CD4-positive, alpha-beta T cell treated with Interleukin-15 for 1 hour (primary cell): ENCODE results near the gene ERCC2.
A peak's percentile ranks its signal among the peaks of the same experiment; 100 is the strongest.
"Not testable (repeated sequence)": the region's sequence is repeated elsewhere in the genome, so short reads cannot be mapped to it uniquely, and the experiment has no call there.

Experiments
- DNase-seq: peaks from one replicate; pipeline ENCODE4 v3.0.0-alpha.2; 2020

ERCC2 gene

DNA sequence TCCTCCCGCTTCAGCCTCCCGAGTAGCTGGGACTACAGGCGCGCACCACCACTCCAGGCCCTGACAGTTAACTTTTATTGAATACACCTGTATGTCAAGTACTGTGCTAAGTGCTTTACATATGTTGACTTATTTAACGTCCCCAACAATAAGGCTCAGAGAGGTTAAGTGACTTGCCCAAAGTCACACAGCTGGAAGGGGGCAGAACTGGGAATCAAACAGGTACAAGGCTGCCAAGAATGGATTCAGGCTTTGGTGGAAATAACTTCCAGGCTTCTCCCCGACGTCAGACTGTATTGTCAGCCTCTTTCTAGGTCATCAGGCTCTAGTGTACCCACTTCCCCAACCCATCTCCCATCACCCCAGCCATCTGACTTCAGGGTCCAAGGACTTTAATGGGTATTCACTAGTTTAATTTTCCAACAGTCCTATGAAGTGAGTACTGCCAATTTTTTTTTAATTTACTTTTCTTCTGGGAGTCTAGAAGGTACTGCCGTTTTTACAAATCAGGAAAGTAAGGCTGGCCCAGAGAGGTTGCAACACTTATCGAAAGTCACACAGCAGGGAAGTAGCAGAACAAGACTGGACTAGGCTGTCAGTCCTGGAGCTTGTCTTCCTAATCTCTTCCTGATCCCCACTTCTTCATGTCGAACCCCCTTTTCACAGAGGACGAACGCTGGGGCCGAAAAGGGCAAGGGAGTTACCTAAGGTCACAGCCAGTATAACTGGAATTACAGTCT is 42.8 kb downstream of the ERCC2 start:
- DNase-seq, result no peak

DNA sequence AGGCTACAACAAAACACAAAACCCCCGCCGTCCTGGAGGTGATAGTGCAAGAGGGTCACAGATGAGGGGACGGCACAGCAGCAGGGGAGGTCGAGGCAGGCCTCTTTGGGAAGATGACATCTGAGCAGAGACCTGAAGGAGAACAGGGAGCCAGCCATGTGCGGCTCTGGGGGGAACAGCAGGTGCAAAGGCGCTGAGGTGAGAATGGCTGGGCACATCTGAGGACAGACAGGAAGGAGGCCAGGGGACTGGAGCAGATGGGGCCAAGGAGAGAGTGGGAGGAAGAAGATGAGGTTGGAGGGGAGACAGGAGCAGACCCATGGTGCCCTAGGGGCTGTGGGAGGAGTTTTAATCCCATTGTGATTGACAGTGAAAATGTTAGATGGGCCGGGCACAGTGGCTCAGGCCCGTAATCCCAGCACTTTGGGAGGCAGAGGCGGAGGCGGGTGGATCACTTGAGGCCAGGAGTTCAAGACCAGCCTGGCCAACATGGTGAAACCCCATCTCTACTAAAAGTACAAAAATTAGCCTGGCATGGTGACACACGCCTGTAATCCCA is 45.9 kb downstream of the ERCC2 start:
- DNase-seq, result no peak

DNA sequence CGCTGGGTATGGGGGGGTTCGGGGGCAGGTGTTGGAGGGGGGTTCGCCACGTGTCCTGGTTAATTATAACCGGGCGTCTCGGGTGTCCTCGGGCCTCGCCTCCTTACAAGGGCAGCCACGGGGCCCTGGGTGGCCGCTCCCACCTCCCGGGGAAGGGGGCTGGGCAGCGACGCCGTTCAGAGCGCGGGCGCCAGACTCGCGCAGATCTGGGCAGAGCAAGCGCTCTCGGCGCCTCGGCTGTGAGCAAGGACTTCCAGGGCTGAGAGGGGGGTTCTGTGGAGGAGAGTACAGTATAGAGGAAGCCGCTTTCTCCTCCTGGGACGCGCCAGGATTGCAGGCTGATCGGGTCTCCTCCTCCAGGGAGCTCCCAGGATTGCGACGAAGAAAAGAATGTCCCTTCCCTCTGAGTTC is 46.7 kb downstream of the ERCC2 start:
- no peak for DNase-seq

DNA sequence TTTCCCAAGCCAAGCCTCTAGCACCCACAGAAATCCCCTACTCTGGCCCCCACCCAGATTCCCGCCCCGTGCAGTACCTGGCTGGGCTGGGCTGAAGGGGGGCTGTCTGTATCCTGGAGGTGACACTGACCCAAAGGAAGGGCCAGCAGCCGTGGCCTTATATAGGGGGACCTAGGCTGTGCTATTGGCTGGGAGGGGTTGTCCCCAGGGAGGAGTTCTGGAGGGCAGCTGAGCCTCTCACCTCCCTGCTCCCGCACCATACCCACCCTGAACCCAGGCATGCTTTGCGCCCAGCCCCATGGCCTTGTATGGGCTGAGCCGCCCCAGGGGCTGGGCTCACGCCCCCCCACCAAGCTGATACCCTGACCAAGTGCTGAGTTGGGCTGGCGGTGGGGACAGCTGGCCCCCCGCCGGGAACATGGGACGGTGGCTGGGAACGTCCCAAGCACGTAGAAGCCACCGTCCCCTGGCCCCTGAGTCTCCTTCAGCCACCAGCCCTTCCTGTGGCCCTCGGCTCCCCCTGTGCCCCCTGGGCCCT is 47.6 kb downstream of the ERCC2 start, which contains the start of gene CKM:
Gene CKM (minus strand): TSS at position 132 of the 538 bp plus-strand sequence. CDS start 3,162 bp downstream, outside the sequence.
- DNase-seq, result no peak

DNA sequence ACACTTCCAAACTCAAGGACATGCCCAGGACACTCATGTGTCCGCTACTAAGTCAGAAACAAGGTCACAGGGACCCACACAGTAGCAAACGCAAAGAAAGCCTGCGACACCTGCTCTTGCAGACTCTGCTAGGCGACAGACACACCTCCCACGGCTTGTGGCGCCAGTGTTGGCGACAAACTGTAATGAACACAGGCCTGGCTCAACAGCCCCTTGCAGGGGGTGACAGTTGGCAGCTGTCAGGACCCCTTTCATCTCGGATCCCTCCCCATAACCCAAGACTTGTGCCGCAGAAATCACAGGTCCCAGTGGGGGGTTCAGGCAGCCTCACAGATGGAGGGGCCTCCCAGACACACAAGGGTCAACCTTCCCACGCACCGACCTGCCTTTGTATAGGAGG is 48.1 kb downstream of the ERCC2 start:
- no peak for DNase-seq

DNA sequence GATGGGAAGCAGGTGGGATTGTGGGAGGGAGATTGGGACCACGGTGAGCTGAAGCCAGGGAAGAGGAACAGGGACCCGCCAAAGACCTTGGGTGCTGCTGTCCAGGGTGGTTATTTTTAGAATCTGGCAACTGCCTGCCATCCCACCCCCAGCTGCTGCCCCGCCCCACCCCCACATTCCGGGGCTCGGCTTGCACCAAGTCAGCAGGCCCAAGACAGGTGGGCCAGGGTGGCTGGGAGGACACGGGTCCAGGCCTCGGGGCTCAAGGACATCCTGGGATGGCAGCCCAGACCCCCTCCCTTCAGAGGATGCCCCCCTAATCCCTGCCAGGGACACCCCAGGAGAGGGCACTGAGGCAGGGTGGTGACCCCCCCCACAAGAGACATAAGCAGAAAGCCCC is 48.5 kb downstream of the ERCC2 start:
- no peak for DNase-seq

DNA sequence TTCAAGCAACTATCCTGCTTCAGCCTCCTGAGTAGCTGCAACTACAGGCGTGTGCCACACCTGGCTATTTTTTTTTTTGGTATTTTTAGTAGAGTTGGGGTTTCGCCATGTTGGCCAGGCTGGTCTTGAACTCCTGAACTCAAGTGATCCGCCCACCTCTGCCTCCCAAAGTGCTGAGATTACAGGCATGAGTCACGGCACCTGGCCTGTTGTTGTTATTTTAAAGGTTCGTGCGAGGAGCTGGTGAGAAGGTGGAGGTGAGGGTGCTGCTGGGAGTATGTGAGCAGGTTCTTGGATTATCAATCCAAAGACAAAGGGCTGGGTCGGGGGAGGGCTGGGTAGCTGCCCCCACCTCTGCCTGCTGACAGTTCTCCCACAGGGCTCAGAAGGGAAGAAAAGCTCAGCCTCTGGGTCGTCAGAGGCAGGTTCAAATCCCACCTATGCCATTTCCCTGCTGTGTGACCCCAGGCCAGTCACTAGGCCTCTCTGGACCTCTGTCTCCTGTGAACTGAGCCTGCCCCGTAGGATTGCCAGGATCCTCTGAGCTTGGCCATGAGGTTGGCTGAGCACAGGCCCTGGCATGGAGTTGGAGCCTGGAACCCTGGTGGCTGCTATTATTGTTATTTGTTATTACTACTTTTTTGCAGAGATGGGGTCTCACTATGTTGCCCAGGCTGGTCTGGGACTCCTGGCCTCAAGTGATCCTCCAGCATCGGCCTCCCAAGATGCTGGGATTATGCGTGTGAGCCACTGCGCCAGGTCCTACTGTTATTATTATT is 49.2 kb downstream of the ERCC2 start:
- DNase-seq, result no peak

DNA sequence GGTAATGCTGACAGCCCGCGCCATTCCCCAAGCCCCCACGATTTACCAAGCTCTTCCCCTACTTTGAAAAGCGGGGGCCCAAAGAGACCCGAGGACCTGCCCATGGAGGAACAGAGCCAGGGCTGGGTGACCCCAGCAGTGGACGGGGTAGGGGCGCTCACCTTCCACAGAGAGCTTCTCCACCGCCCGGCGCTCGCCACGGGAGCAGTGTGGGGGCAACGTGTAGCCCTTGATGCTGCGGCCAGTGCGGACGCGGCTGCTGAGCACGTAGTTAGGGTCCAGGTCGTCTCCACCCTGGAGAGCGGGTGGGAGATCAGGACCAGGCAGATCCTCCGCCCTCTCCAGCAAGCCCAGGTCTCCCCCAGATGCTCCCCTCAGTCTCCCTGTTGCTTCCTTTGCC is 55.1 kb downstream of the ERCC2 start:
- no peak for DNase-seq

DNA sequence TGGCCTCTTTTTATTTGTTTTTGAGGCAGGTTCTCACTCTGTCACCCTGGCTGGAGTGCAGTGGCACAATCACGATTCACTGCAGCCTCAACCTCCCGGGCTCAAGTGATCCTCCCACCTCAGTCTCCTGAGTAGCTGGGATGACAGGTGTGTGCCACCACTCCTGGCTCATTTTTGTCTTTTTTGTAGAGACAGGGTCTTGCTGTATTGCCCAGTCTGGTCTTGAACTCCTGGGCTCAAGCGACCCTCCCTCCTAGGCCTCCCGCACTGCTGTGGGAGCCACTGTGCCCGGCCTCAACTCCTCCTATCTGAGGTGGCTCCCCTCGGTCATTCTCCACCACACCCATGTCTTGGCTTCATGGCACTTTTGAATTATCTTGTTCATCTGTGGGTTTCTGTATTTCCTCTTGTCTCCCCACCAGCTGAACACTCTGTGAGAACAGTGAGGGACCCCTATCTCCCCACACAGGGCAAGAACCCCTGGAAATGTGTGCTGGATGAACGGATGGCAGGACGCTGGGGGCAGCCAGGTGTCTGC is 55.6 kb downstream of the ERCC2 start:
- no peak for DNase-seq

DNA sequence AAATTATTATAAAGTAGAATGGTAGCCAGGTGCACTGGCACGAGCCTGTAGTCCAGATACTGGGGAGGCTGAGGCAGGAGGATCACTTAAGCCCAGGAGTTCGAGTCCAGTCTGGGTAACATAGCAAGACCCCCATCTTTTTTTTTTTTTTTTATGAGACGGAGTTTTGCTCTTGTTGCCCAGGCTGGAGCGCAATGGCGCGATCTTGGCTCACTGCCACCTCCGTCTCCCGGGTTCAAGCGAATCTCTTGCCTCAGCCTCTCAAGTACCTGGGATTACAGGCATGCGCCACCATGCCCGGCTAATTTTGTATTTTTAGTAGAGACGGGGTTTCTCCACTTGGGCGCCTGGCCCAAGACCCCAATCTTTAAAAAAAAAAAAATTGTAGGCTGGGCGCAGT is 58.1 kb downstream of the ERCC2 start:
- DNase-seq, result not testable (repeated sequence)

DNA sequence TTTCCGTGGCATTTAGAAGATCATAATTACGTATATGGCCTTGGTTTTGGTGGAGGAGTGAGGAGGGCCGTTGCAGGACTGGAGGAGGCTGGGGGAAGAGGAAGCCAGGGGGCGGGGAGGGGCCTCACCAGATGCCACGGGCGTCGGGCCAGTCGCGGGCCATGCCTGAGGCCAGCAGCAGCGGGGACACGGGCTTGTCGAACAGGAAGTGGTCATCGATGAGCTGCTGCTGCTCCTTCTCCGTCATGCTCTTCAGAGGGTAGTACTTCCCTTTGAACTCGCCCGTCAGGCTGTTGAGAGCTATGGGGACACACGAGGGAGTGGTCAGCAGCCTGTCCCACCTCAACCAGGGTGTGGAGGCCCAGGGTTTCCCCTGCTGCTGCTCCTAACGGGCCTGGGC is 58.8 kb downstream of the ERCC2 start:
- DNase-seq, result peak; percentile 54

DNA sequence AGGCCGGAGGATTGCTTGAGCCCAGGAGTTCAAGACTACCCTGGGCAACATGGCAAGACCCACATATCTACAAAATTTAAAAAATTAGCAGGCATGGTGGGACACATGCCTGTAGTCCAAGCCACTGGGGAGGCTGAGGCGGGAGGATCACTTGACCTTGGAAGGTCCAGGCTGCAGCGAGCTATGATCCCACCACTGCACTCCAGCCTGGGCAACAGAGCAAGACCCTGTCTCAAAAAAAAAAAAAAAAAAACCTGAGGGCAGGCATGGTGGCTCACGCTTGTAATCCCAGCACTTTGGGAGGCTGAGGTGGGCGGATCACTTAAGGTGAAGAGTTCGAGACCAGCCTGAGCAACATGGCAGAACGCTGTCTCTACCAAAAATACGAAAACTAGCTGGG is 61.1 kb downstream of the ERCC2 start:
- DNase-seq, result not testable (repeated sequence)

DNA sequence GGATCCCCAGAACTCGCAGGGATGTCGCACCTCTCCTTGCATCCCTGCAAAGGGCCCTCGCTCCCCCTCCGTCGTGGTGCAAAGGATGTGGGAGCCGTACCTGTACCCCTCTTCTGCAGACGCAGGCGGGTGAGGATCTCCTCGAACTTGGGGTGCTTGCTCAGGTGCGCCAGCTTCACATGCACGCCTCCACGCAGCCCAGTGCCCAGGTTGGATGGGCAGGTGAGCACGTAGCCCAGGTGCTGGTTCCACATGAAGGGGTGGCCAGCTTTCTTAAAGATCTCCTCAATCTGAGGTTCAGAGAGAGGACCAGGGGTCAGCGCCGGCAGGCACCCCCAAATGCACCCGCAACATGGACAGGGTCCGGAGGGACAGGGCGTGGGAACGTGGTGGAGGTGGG is 63.0 kb downstream of the ERCC2 start:
- no peak for DNase-seq

DNA sequence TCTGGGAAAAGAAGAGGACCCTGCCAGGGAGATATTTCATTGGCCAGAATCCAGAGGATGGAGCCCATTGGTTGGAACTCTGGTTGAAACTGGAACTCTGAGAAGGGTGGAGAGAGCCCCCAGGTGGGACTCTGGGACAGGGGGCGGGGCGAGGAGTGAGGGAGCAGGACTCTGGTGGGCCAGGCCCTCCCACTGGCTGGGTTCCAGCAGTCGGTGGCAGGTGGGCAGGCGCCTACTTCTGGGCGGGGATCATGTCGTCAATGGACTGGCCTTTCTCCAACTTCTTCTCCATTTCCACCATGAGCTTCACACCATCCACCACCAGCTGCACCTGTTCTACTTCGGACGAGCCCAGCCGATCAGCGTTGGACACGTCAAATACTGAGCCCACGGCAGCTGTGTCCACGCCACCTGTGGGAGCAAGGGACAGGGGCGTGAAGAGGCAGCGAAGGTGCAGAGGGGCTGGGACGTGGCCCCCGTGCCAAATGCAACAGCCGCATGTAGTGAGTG is 63.8 kb downstream of the ERCC2 start:
- DNase-seq, result no peak

DNA sequence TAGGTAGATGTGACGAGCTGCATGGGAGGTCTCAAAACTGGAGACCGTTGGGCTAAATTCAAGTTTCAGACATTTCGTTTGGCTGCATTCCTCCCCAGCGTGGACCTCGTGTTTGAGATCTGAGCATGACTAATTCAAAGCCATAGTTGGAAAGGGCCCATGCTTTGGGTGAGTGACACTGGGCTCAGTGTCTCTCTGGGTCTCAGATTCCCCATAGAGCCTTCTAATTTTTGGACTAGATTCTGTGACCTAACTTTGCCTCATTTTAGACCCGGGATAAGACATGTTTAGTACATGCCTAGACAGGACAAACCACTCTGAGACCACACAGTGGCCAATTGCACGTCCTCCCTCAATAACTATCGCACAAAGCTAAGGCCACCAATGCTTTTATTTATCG is 64.3 kb downstream of the ERCC2 start:
- no peak for DNase-seq

DNA sequence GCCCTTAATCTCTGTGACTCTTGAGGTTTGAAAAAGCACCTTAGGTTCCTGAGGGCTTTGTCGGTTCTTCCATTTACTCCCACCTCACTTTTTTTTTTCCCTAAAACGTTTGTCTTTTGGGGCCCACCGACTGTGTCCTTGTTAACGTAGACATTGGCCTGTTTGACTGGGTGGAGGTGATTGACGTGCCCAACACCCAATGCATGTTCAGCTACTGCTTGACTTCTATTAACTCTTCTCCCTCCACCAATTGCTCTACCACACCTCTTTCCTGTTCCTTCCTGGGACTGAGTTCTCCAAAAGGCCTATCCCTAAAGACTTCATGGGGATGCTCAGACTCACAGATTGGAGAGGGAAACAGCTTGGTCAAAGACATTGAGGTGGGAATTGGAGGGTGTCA is 65.0 kb downstream of the ERCC2 start:
- DNase-seq, result no peak

DNA sequence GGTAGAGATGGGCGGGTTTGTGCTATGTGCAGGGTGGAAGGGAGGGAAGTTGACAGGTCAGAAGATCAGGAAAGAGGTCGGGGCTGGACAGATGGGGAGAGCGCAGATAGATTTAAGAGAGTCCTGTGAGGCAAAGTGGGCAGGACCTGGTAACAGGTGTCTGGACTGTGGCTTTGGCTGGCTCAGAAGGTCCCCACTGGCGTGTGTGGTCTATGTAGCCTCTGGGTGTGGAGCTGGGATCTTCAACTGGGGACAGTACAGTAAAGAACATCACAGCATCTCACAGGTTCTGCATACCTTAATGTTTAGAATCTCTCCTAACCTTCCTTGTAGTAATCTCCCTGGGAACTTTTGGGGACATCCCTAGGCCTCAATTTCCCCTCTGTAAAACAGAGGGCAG is 65.4 kb downstream of the ERCC2 start:
- no peak for DNase-seq

DNA sequence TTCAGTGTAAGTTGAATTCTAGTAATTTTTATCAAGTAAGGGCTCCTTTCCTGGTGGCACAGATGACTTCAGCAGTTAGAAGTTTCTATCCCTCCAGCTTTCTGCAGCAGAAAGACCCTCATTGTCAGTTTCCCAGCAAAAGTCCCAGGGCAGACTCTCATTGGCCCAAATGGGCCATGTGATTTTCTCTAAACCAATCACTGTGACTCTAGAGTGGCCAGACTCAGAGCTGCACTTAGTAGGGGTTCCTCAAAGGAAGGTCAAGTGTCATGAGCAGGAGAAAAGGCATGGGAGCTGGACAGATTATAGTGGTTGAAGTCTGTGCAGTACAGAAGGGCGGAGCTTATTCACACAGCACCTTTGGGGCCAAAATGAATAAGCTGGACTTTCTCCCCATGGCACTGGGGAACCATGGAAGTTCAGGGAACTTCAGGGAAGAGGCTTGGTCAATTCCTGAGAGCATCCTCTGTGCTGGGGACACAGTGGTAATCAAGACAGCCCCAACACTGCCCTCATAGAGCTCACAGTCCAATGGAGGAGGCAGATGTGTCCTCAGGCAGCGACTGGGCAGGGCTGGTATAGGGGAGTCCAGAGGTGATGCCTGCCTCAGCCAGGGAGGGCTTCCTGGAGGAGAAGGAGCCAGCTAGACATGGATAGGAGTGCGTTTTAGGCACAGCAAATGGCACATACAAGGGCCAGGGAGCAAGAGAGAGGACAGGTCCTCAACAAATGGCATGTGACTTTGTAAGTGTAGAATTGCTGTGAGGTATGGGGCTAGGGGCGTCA is 66.0 kb downstream of the ERCC2 start:
- no peak for DNase-seq

DNA sequence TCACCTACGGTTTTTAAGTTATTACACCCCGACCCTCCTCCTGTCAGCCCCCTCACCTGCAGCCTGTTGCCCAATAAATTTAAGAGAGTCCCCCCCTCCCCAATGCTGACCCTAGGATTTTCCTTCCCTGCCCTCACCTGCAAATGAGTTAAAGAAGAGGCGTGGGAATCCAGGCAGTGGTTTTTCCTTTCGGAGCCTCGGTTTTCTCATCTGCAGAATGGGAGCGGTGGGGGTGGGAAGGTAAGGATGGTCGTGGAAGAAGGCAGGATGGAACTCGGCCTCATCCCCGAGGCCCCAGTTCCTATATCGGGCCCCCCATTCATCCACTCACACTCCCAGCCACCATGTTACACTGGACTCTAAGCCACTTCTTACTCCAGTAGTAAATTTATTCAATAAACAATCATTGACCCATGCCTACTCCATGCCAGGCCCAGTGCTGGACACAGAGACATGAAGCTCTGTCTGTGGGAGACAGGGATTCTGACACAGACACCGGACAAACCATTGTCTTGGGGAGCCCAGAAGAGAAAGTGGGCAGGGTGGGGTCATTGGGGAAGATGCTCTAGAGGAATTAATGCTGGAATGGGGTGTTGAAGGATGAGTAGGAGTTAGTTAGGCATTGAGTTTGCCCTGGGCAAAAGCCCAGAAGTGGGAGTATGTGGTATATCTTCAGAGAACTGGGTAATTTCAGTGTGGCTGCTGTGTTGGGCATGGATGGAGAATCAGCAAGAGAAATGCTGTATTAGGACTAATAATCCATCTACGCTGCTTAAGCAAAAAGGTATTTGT is 66.9 kb downstream of the ERCC2 start:
- no peak for DNase-seq

DNA sequence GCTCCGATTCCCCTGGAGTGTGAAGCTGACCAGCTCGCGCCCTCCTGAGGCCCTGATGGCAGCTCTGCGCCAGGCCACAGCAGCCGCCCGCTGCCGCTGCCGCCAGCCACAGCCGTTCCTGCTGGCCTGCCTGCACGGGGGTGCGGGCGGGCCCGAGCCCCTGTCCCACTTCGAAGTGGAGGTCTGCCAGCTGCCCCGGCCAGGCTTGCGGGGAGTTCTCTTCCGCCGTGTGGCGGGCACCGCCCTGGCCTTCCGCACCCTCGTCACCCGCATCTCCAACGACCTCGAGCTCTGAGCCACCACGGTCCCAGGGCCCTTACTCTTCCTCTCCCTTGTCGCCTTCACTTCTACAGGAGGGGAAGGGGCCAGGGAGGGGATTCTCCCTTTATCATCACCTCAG is 68.0 kb downstream of the ERCC2 start:
- no peak for DNase-seq
